Erythroblast (primary cell): ENCODE measurements around the gene ALS2CL.

Experiments
- GATA1 ChIP-seq: IDR thresholded peaks from 2 replicates; pipeline ENCODE4 v1.6.1; 2011; ENCODE audit warnings: low read depth, mild to moderate bottlenecking, control low read depth, low read length, moderate library complexity
- POLR2A ChIP-seq: IDR thresholded peaks from 2 replicates; pipeline ENCODE4 v1.6.1; 2011; ENCODE audit warnings: mild to moderate bottlenecking, low read length

GRCh38 chr3:46733026-46733800 lies 39.7 kb upstream of the ALS2CL start:
- TF ChIP-seq POLR2A (no peak), GATA1 (no peak)
